NCI-H146 treated with DMSO at 0.1 percent for 48 hours (cell line): ENCODE measurements around the gene RIMS3.
"Not testable (repeated sequence)": the region's sequence is repeated elsewhere in the genome, so short reads cannot be mapped to it uniquely, and the experiment has no call there.

Experiments
- DNase-seq: peaks from one replicate; lab custom pipeline; 2025; ENCODE audit not compliant: unreplicated experiment; lab: John Stamatoyannopoulos, UW

RIMS3 gene

DNA sequence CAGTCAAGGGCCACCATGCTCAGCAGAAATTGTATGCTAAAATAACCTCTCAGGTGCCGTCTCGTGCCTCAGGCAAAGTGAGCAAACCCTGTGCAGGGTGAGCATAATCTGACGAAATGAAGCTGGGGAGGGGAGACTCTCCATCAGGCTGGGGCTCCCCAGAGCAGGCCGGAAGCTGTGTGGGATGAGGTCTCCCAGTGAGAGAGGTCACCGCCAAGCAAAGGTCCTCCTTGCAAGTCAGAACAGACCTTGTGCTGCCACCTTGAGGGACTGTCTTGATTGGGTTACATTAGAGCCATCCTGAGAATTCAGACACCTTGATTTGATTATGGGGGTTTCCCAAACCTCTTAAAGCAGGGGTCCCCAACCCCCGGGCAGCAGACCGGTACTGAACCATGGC, 69.9 kb downstream of the RIMS3 start:
- no peak for DNase-seq

DNA sequence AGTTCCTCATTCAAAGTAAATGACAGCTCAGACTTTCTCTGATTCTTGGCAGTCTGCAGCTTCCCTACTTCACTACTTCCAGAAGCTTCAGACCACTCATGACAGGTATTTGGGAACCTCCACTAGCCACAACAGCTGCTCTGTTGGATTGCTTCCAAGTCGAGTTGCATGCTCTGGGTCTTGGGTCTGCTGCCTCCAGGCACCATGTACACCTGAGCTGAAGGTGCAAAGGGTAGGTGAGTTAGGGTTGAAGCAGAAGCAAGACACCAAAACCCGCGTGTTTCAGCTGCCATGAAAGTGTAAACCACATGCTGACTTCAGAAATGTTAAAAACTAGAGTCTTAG, 71.3 kb downstream of the RIMS3 start:
- DNase-seq, result no peak

DNA sequence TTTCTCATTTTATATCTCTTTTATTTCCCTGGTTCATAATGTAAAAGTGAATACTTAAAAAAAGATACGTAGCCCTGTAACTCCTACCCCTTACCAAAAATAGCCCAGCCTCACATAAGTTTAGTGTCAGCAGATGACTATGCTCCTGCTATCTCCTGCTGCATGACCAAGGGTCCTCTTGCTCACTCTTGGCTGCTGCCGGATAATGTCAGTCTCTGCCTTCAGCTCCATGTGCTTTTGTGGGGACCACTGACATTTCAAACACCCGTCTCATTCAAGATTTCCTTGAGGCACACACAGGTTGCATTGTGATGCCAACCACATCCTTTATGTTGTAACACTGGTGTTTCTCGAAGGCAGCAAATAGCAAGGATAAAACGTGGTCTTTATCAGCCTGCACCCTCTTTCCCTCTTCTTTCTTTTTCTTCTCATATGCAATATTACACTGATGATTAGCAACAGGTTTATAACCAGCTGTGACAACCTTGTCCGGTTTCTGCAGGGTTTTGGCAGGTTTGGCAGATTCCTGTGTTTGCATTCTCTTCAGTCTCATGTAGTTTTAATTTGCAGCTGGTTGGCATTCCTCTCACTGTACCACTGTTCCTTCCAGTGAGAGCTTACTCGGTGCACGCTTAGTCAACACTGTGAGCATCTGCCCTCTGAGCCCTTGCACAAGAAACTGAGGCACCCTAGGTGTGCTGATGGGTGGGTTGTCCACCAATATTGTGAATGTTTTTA, 71.9 kb downstream of the RIMS3 start:
- no peak for DNase-seq

DNA sequence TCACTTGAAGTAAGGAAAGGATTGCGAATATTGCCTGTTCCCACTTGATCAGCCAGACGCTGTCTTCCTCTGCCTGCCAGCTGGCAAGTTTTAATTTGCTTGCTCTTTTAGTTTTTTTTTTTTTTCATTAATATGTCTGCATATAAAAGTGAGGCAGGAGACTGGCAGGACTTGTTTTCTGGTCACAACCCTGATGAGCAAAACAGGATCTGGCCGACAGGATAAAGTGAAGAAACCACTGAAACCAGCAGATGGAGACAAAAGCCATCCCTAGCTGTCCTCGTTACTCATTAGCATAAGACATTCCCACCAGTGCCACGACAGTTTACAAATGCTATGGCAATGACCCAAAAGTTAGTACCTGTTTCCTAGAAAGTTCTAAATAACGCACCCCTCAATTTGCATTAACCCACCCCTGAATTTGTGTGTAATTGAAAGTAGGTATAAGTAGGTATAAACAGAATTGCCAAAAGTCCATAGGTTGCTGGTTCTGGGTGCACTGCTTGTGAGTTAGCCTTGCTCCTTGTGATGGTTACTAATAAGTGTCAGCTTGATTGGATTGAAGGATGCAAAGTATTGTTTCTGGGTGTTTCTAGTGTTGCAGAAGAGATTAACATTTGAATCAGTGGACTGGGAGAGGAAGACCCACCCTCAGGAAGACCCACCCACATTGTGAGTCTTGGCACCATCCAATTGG, 73.2 kb downstream of the RIMS3 start:
- no peak for DNase-seq

DNA sequence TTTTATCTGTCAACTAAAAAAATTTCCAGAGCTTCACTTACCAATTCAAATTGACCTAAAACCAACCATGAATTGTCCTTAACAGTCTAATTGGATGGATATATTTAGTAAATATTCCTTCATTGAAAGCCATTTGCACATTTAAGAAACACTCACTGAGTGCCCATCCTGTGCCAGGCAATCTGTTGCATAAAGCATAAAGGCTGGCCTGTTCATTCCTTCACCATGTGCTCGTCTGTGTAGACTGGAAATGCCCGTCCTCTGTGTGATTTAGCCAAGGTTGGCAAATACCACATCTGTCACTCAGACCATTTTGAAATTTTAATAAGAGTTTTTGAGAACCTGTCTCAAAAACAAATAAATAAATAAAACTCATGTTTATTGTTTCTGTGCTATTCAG, 76.9 kb downstream of the RIMS3 start:
- no peak for DNase-seq

DNA sequence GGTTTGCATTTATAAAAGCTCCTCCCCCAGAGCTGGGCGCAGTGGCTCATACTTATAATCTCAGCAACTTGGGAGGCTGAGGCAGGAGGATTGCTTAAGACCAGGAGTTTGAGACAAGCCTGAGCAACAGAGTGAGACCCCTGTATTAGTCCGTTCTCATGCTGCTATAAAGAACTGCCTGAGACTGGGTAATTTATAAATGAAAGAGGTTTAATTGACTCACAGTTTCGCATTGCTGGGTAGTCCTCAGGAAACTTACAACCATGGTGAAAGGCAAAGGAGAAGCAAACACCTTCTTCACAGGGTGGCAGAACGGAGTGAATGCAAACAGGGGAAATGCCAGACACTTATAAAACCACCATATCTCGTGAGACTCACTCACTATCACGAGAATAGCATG, 81.5 kb downstream of the RIMS3 start:
- DNase-seq, result no peak

DNA sequence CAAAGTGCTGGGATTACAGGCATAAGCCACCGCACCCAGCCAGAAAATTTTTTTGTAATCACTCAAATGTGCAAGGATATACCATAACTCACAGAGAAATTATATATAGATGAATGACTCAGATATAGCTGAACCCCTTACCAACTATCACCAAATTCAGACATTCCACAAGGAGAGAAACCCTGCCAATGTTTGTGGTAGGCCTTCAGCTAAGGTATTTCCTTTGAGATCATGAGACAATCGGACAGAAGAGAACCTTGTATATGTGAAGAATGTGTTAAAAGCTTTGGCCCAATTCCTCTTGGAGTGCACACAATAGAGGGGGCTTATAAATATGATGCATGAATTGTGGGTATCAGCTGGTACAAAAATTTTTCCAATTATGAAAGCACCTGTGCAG, 83.4 kb downstream of the RIMS3 start:
- DNase-seq, result no peak

DNA sequence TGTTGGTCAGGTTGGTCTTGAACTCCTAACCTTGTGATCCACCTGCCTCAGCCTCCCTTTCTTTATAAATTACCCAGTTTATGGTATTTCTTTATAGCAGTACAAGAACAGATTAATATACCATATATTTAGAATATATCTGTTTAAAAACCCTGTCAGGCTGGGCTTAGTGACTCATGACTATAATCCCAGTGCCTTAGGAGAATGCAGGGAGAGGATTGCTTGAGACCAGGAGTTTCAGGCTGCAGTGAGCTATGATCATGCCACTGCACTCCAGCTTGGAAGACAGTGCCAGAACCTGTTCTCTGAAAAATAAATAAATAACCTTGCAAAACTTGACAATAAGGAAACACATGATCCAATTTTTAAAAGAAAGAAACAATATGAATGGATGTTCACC, 90.1 kb downstream of the RIMS3 start:
- DNase-seq, result no peak

DNA sequence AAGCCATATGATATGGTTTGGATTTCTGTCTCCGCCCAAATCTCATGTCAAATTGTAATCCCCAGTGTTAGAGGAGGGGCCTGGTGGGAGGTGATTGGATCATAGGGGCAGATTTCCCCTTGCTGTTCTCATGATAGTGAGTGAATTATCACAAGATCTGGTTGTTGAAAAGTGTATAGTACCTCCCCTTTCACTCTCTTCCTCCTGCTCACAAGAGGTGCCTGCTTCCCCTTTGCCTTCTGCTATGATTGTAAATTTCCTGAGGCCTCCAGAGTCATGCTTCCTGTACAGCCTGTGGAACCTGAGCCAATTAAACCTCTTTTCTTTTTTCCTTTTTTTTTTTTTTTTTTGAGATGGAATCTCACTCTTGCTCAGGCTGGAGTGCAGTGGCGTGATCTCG, 90.7 kb downstream of the RIMS3 start:
- not testable (repeated sequence) for DNase-seq
